HG03565 (cell line): Measurements from ENCODE around the gene UTP20.

Experiments used
- ATAC-seq: cut with Tn5 transposase; IDR thresholded peaks from one replicate; pipeline ENCODE4 v1.9.1; 2021; ENCODE audit warnings: mild to moderate bottlenecking, moderate library complexity; ENCODE audit not compliant: unreplicated experiment

Gene UTP20

GRCh38 chr12:101280006-101280505 is at the start of gene UTP20:
UTP20 (plus strand) TSS chr12:101280105; CDS start chr12:101280283, 178 bp downstream.
- peak; percentile 99 for ATAC-seq

GRCh38 chr12:101230547-101230946 is 49.4 kb upstream of the UTP20 start:
- no peak for ATAC-seq

- ATAC-seq, result no peak
Observed at GRCh38 chr12:101231636-101232035, 48.3 kb upstream of the UTP20 start.

DNA sequence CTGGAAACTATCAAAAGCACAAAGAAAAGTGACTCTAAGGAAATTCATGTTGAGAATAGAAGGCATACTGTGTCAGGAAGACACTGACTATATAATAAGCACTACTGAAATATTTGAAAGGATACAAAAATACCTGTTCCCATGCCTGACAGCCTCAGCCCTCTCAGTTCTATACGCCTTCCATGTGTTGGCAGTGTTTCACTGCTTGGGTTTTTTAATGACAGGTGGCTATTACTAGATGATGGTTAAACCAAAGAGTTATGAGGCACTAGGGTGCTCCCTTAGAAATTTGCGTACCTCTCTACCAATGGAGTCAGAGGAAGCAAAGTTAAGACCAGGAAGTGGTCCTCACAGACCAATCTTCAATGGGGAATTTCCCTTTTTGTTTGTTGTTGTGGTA is 44.2 kb upstream of the UTP20 start:
- no peak for ATAC-seq

GRCh38 chr12:101238306-101238705 is 41.6 kb upstream of the UTP20 start:
- ATAC-seq, result no peak

GRCh38 chr12:101238800-101239329 is 41.0 kb upstream of the UTP20 start:
- ATAC-seq, result no peak

GRCh38 chr12:101243074-101243473 is 36.8 kb upstream of the UTP20 start:
- ATAC-seq, result no peak

DNA sequence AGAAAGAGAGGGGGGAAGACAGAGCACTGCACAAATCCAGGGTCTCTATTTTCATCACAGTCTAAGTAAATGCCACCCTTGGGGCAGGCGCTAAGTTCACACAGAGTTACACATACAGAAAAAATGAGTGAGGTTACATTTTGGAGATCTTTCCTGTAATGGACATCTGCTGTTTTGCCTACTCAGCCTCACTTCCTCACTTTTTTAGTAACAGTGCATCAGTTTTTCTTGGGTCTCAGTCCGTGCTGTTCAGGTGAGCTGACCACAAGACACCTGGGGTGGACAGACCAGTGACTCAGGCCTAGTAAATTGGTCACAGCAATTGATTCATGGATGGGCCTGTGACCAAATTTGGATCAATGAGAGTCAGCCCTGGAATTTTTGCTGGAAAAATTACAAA is 36.3 kb upstream of the UTP20 start:
- no peak for ATAC-seq

DNA sequence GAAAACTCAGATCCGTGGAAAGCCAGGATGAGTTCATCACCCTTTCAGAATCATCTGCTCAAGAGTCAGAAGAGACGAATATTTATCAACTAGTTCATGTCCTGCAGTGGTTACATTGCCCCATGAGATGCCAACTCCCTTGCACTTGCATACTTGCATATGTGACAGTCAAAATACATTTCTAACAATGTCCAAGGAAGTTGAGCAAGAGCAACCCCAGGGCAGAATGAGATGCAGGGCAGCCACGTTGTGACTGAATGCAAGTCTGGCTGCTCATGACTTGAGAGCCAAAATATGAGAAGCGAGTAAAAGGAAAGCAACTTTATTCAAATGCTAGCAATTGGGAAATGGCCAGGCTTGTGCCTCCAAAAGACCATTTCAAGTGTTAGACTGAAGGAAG is 23.6 kb upstream of the UTP20 start:
- no peak for ATAC-seq

DNA sequence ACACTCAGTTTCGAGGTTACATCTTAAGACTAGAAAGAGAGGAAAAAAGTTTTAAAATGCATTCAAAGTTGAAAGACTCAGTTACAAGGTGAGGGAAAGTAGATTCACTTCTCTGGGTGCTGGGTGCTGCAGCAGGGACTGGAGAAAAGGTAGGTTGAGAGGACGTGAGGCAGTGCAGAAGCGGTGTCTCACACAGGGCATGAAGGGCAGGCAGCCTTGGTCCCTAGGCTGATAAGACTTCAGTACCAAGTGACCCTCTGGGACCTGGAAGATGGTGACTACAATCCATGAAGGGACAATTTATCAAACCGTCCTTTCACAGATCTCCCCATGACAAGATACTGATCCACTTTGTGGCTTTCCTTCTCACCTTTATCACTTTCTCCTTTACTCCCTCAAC is 22.5 kb upstream of the UTP20 start:
- ATAC-seq, result no peak

- ATAC-seq, result no peak
Observed at GRCh38 chr12:101267111-101267510, 12.8 kb upstream of the UTP20 start.

GRCh38 chr12:101276433-101276832 is 3.5 kb upstream of the UTP20 start:
- ATAC-seq, result no peak

- ATAC-seq, result no peak
Observed at GRCh38 chr12:101277443-101277842, 2.5 kb upstream of the UTP20 start.

DNA sequence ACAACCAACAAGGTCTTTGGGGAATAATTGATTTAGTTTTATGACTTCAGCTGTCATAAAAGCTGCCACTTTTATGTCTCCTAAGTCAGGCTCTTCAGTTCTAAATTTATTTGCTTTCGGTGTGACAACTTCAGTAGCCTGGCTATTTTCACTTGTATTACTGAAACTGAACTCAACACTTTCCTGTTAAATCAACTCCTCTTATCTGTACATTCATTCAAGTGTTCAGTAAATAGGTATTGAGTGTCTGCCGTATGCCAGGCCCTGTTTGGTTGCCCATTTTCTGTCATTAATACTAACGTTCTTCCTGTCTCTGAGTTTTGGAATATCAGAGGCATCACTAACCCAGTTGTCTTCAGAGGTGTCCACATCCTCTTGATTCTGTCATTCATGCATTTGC is 7.5 kb downstream of the UTP20 start:
- no peak for ATAC-seq

DNA sequence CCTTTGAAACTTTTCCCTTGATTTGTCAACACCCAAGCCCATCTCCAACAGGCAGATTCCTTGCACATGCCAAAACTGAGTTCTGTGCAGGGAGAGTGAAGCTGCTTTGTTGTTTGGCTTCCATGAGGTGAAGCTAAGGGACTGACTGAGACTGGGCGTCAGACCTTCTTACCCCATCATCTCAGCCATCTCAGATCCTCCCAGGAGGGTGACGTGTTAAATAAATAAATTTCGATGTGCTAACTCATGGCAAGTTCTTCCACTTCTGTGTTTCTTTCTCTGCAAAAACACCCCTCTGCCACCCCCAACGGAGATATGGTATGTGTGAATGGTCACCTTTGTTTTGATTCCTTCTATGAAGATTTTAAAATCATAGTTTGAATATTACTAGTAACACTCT is 17.8 kb downstream of the UTP20 start:
- no peak for ATAC-seq

DNA sequence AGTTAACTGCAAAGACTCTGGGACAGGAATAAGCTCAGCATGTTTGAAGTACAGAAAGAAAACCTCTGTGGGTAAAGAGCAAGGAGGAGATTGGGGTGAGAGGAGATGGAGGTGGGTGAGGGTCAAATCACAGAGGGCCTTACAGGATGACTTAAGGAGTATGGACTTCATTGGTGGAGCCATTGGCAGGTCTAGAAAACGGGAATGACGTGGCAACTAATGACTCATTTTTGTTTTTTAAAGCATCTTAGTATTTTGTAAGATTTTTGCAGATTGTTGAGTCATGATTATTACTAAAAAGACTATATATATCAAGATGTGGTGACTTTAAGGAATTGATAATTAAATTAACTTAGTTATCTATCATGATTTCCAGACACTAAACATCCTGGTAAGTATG is 18.5 kb downstream of the UTP20 start:
- ATAC-seq, result no peak

DNA sequence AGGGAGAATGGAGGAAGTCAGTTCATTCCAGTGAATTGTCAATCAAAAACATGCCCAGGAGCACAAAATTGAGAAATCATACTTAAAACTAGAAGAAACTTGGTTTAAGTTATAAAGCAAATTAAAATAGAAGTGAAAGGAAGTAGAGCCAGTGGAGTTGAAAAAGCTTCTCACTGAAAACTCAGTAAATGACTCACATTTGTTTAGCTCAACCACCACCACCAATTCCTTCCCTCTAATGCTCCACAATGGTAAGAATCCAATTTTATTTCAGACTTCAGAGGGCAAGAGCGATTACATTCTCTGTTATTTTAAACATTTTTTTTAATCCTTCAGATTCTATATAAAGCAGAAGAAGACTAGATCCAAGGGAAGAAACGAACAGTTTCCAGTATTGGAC is 19.4 kb downstream of the UTP20 start:
- ATAC-seq, result no peak

DNA sequence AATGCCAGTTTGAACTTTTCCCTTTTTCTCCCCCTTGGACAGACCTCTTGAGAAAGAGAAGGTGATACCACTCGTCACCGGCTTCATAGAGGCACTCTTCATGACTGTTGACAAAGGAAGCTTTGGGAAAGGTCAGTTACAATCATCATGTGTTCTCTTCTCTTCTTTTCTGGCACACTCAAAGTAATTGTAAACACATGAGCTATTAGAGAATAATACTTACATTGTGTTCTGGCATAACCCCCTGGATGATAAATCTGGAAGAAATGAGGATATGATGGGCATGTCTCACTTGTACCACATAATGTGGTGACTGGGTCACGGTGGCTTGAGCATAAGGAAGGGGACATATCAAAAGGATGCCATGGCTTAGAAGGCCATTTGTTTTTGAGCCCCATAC is 20.0 kb downstream of the UTP20 start:
- ATAC-seq, result no peak

- ATAC-seq, result no peak
Observed at GRCh38 chr12:101302741-101303140, 22.8 kb downstream of the UTP20 start.

GRCh38 chr12:101305226-101305779 is 25.4 kb downstream of the UTP20 start:
- ATAC-seq, result no peak

DNA sequence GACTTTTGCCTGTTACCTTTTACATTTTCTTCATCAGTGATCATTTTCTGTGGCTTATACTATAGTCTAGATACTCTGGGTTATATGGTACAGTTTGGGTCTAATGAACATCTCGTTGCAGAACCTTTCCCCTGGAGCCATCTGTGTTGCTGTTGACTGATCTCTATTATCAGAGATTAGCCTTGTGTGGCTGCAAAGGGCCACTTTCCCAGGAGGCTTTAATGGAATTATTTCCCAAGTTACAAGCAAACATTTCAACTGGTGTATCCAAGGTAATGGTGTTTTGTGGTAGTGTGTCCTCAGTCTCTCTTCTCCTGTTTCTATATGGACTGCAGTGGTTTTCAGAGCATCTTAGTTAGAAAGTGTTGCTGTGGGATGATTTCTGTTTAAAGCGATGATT is 25.9 kb downstream of the UTP20 start:
- no peak for ATAC-seq

DNA sequence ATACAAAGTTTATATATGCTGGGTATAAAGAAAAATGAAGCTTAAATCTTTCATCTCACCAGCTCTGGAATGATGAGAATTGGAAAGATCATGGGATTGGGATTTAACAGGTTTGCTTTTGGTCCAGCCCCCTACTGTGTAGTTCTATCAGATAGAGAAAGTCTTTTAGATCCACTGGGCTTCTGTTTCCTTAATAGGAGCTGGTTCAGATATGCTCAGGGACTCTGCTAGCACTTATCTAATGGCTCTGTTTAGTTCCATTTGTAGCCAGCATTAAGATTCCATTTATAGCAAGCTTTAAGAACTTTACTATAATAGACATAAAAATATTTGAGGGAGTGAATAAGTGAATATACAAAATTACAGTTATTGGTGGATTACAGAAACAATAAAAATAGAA is 42.6 kb downstream of the UTP20 start:
- ATAC-seq, result no peak

GRCh38 chr12:101323255-101323654 is 43.4 kb downstream of the UTP20 start:
- no peak for ATAC-seq
